Smooth muscle cell (in vitro differentiated cells): ENCODE results near the gene NSD1. TPM values are rescaled to one million over a fixed set of nuclear protein-coding genes. Genes with fewer than 3 reads are reported as not detected.

ENCODE experiments used
- DNase-seq: peaks from one replicate; lab custom pipeline; 2025; ENCODE audit not compliant: unreplicated experiment; lab: John Stamatoyannopoulos, UW
- H2AFZ ChIP-seq: fragments of 200-600 bp; sonication (generic); 2 replicates; pipeline ENCODE4 v1.6.0; 2016; ENCODE audit warnings: antibody characterized with exemption, low read depth, mild to moderate bottlenecking
- H3F3A ChIP-seq: fragments of 200-600 bp; sonication (generic); 2 replicates; pipeline ENCODE4 v1.6.0; 2017; ENCODE audit warnings: antibody characterized with exemption, low read depth
- H3K27ac ChIP-seq: fragments of 200-600 bp; sonication (generic); 2 replicates; pipeline ENCODE4 v1.5.1; 2016; ENCODE audit warnings: low read depth, mild to moderate bottlenecking
- H3K27me3 ChIP-seq: fragments of 200-600 bp; sonication (generic); 2 replicates; pipeline ENCODE4 v1.6.1; 2016; ENCODE audit warnings: low read depth, mild to moderate bottlenecking
- H3K36me3 ChIP-seq: fragments of 200-600 bp; sonication (generic); 2 replicates; pipeline ENCODE4 v1.5.1; 2016; ENCODE audit warnings: low read depth
- H3K4me1 ChIP-seq: fragments of 200-600 bp; sonication (generic); 2 replicates; pipeline ENCODE4 v1.5.1; 2016; ENCODE audit warnings: low read depth
- H3K4me2 ChIP-seq: fragments of 200-600 bp; sonication (generic); 2 replicates; pipeline ENCODE4 v1.6.0; 2016; ENCODE audit warnings: mild to moderate bottlenecking
- H3K4me3 ChIP-seq: fragments of 200-600 bp; sonication (generic); 2 replicates; pipeline ENCODE4 v1.5.1; 2016; ENCODE audit warnings: mild to moderate bottlenecking
- H3K79me2 ChIP-seq: fragments of 200-600 bp; sonication (generic); 2 replicates; pipeline ENCODE4 v1.6.0; 2016; ENCODE audit warnings: low read depth, mild to moderate bottlenecking
- H3K9ac ChIP-seq: fragments of 200-600 bp; sonication (generic); 2 replicates; pipeline ENCODE4 v1.6.0; 2016; ENCODE audit warnings: low read depth
- H3K9me3 ChIP-seq: fragments of 200-600 bp; sonication (generic); replicated peaks from 2 replicates; pipeline ENCODE4 v1.5.1; 2016; ENCODE audit warnings: low read depth
- H4K20me1 ChIP-seq: fragments of 200-600 bp; sonication (generic); 2 replicates; pipeline ENCODE4 v1.6.0; 2016; ENCODE audit warnings: low read depth
- WGBS: methylation state at CpG from one replicate; pipeline ENCODE4 v1.1.7; 2016; ENCODE audit warnings: low lambda C conversion rate; 5-methylcytosine and 5-hydroxymethylcytosine counted together
- polyA plus RNA-seq: library from polyadenylated mRNA; unstranded; fragments of >200 nt; fragmentation: Nextera tagmentation; extraction: Ambion mirVana; gene quantifications from 2 replicates; pipeline ENCODE4 v1.2.1, GENCODE V29; 2016
- total RNA-seq: library from RNA; depleted of rRNA; stranded (reverse); fragments of >200 nt; gene quantifications from 2 replicates; pipeline ENCODE4 v1.2.3, GENCODE V29; 2014
- TF ChIP-seq, protein P1 (sequence below): fragments of 200-600 bp; sonication (generic); IDR thresholded peaks from 2 replicates; pipeline ENCODE4 v1.5.1; 2017; ENCODE audit warnings: borderline replicate concordance, mild to moderate bottlenecking, antibody characterized with exemption; ENCODE audit not compliant: insufficient read depth, poor library complexity, severe bottlenecking

Gene NSD1
- total and polyA plus RNA-seq, 2 experiments from 2014 or later, result 22.6 to 38.2 TPM

DNA sequence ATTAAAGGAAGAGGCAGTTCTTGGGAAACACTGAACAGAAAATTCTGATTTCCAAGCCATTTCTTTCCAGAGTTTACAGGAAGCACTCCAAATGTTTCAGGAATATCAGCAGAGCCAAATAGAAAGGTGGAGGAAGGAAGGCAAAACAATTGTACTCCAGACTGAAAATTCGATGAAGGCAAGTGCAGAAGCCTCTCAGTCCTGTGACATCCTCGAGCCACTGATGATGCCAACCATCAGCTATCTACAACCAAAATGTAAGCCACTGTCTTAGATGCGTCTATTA is 215.7 kb downstream of the NSD1 start:
- H3K4me3 ChIP-seq, result no peak overlapping the region
- no peaks in the 10 kb centered on the region for H3F3A ChIP-seq
- DNase-seq, result no peak
- H3K9me3 ChIP-seq, result no peaks in the 10 kb centered on the region
- no peaks in the 10 kb centered on the region for H3K36me3 ChIP-seq
- no peaks in the 10 kb centered on the region for H3K27me3 ChIP-seq
- H3K27ac ChIP-seq, result no peak overlapping the region
- H3K4me2 ChIP-seq, result no peak overlapping the region
- peaks cover 42% of the 10 kb centered on the region for H4K20me1 ChIP-seq
- peaks cover 12% of the 10 kb centered on the region for H3K4me1 ChIP-seq
- TF ChIP-seq, protein P1, sequence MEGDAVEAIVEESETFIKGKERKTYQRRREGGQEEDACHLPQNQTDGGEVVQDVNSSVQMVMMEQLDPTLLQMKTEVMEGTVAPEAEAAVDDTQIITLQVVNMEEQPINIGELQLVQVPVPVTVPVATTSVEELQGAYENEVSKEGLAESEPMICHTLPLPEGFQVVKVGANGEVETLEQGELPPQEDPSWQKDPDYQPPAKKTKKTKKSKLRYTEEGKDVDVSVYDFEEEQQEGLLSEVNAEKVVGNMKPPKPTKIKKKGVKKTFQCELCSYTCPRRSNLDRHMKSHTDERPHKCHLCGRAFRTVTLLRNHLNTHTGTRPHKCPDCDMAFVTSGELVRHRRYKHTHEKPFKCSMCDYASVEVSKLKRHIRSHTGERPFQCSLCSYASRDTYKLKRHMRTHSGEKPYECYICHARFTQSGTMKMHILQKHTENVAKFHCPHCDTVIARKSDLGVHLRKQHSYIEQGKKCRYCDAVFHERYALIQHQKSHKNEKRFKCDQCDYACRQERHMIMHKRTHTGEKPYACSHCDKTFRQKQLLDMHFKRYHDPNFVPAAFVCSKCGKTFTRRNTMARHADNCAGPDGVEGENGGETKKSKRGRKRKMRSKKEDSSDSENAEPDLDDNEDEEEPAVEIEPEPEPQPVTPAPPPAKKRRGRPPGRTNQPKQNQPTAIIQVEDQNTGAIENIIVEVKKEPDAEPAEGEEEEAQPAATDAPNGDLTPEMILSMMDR, result no peak
- WGBS, result 92% methylated on average over 3 of the region's 3 CpGs
- H3K79me2 ChIP-seq, result peaks cover 68% of the 10 kb centered on the region
- H3K9ac ChIP-seq, result no peak overlapping the region
- H2AFZ ChIP-seq, result no peak overlapping the region

DNA sequence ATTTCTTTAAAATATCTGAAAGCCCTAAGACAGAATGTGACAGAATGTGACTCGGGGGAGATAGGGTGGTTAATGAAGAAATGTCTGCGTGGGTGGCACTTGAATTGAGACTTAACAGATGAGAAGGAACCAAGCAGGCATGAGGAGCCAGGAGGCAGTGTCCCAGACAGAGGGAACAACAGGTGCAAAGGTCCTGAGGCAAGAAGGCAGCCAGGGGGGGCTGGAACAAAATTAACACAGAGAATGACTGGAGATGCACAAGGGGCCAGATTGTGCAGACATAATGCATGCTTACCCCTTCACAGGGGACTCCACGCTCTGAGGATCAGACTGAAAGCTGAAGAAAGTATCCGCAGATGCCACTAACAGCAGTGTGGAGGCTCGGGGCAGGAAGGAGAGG is 216.2 kb downstream of the NSD1 start:
- no peaks in the 10 kb centered on the region for H3F3A ChIP-seq
- H3K27ac ChIP-seq, result no peak overlapping the region
- 94% methylated on average over 5 of the region's 5 CpGs for WGBS
- DNase-seq, result no peak
- TF ChIP-seq, protein P1, result no peak
- peaks cover 42% of the 10 kb centered on the region for H4K20me1 ChIP-seq
- no peaks in the 10 kb centered on the region for H3K27me3 ChIP-seq
- peaks cover 12% of the 10 kb centered on the region for H3K4me1 ChIP-seq
- no peak overlapping the region for H3K4me3 ChIP-seq
- H3K9ac ChIP-seq, result no peak overlapping the region
- peak overlapping the region; percentile 92 for H3K4me2 ChIP-seq
- no peaks in the 10 kb centered on the region for H3K36me3 ChIP-seq
- no peaks in the 10 kb centered on the region for H3K9me3 ChIP-seq
- H3K79me2 ChIP-seq, result peaks cover 63% of the 10 kb centered on the region
- no peak overlapping the region for H2AFZ ChIP-seq

Other genes with a start within 250 kb of the NSD1 start
- gene HK3, start 234.4 kb upstream of the NSD1 start, total RNA-seq, result 0.49 TPM in 1 of 2 replicates, not detected in the other
- gene HK3, start 234.4 kb upstream of the NSD1 start, polyA plus RNA-seq, result not detected in 2 replicates
- gene UIMC1, start 127.0 kb upstream of the NSD1 start, total RNA-seq, result 19.9 and 20.3 TPM in 2 replicates
- gene UIMC1, start 127.0 kb upstream of the NSD1 start, polyA plus RNA-seq, result 9.6 and 12.1 TPM in 2 replicates
- 6.9 and 7.2 TPM in 2 replicates for gene ZNF346, start 111.1 kb upstream of the NSD1 start, total RNA-seq
- 10.8 and 14.8 TPM in 2 replicates for gene ZNF346, start 111.1 kb upstream of the NSD1 start, polyA plus RNA-seq
- gene FGFR4, start 46.9 kb upstream of the NSD1 start, total RNA-seq, result 0.90 and 1.8 TPM in 2 replicates
- gene FGFR4, start 46.9 kb upstream of the NSD1 start, polyA plus RNA-seq, result 0.63 and 1.1 TPM in 2 replicates
- 15.3 and 41.8 TPM in 2 replicates for gene RAB24, start 169.9 kb downstream of the NSD1 start, total RNA-seq
- gene RAB24, start 169.9 kb downstream of the NSD1 start, polyA plus RNA-seq, result 46.4 and 49.5 TPM in 2 replicates
- 132 and 197 TPM in 2 replicates for gene PRELID1, start 170.0 kb downstream of the NSD1 start, total RNA-seq
- gene PRELID1, start 170.0 kb downstream of the NSD1 start, polyA plus RNA-seq, result 264 and 268 TPM in 2 replicates
- 8.6 and 16.9 TPM in 2 replicates for gene MXD3, start 178.1 kb downstream of the NSD1 start, total RNA-seq
- gene MXD3, start 178.1 kb downstream of the NSD1 start, polyA plus RNA-seq, result 14.9 and 15.6 TPM in 2 replicates
- 178 and 241 TPM in 2 replicates for gene LMAN2, start 217.9 kb downstream of the NSD1 start, total RNA-seq
- 236 and 253 TPM in 2 replicates for gene LMAN2, start 217.9 kb downstream of the NSD1 start, polyA plus RNA-seq
- 6.0 and 38.5 TPM in 2 replicates for gene RGS14, start 224.2 kb downstream of the NSD1 start, total RNA-seq
- gene RGS14, start 224.2 kb downstream of the NSD1 start, polyA plus RNA-seq, result 23.3 and 23.8 TPM in 2 replicates